Activated gamma-delta T cell treated with Interleukin-2 at 50 U/mL for 16 hours (primary cell): Measurements from ENCODE around the gene PPP1R9B.

Source experiments
- DNase-seq: peaks from one replicate; pipeline ENCODE4 v3.0.0-alpha.2; 2020

PPP1R9B gene

DNA sequence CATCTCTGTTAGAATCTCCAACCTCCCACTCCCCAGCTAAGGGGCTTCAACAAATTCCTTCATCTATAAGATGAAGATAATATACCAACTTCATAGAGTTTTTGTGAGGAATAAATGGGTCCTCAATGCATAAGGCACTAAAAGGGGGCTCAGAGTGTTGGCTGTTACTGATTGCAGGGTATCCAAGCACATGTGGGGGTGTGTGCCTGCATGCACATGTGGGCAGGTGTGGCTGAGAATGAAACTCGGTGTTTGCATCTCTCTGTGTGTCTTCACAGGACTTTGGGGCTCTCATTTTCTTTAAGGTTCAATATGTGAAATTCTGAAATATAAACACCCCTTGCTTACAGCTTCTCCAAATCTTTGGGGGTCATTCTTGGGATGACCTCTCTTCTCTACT, 4.1 kb upstream of the PPP1R9B start:
- no peak for DNase-seq

DNA sequence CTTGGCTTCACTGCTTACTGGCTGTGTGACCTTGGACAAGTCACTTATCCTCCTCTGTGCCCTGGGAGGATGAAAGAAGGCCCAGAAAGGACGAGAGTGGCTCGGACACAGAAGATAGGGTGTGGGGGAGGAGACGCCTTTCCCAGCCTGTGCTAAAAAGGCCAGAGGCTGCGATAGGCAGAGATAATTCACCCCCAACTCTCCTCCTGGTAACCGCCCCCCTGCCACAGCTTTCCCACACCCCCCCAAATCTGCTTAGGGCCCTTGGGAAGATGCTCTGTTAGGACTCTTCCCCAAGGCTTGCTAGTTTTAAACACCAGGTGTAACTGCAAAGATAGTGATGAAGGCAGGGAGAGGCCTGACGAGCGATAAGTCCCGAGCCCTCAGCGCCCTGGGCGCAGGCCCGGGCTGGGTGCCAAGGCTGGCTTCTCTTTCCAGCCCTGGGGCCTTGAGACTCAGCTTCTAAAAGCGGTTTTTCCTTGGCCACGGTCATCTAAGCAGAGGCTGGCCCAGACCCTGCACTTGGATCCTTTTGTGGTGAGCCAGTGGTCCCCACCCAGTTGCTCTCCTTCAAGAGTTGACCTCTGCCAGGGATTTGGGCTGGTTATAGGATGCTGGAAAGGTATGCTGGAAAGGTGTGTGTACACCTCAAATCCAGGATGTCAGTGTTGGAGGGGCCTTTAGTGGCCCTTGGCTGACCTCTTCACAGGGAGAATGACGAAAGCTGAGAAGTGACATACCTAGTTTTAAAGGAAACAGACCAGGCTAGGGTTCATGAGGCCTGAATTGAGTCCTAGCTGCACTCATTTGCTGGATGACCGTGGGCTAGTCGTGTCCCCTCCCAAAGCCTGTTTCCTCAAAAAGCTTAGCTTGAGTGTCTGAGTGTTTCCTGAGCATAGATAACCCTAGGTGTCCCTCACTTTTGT, 3.4 kb upstream of the PPP1R9B start:
- no peak for DNase-seq

- DNase-seq = no peak
These were observed 2.3 kb upstream of the PPP1R9B start for GRCh38 chr17:50152736-50153135.

- DNase-seq = peak; percentile 54
These were observed 1.6 kb upstream of the PPP1R9B start for GRCh38 chr17:50151937-50152547.

GRCh38 chr17:50151041-50151936, 812 bp upstream of the PPP1R9B start:
- DNase-seq = peak; percentile 84

DNA sequence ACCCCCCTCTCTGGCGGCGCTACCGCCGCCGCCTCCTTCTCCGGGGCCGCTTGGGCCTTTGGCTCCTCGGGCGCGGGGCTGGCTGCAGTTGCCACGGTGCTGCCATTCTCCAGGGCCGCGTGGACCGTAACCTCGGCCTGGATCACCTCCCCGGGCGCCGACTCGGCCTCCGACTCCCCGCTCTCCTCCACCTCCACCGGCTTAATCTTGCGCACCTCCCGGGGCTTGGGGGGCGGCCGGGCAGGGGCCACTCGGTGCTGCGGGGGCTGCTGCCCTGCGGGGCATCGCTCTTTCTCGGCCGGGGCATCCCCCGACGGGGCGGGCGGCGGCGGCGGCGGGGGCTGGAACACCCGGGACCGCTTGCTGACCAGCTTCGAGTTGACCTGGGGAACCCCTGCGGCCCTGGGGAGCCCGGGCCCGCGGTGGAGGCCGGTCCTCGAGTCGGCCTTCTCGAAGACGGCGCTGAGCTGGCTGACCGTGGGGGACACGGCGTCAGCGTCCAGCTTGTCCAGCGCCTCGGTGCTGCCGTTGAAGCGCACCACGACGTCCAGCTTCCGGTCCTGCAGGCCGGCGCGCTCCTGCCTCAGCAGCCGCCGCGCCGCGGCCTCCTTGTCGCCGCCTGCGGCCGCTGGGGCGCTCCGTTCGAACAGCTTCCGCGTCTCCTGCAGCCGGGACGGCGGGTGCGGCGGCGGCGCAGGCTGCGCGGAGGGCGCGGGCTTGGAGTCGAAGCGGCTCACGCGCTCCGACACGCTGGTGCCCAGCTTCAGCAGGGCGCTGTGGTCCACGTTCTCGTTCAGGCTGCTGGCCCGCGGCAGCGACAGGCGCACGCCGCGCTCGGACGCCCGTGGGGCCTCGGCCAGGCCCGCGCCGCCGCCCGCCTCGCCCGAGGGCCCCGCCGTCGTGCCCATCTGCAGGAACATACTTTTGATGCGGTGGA, 792 bp downstream of the PPP1R9B start:
- peak; percentile 48 for DNase-seq

DNA sequence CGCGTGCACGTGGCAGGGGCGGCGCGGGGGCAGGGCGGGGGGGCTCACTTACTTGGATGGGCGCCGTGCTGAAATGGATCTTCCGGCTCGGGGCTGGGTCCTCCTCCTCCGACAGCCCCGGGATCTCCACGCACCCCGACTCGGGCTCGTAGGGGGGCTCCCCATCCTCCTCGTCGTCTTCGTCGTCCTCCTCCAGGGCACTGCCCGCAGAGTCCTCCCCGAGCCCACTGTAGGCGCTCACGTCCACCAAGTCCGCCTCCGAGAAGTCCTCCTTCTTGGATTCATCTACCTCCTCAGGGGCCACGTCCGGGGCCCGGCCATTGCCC, 1.4 kb downstream of the PPP1R9B start:
- no peak for DNase-seq

DNA sequence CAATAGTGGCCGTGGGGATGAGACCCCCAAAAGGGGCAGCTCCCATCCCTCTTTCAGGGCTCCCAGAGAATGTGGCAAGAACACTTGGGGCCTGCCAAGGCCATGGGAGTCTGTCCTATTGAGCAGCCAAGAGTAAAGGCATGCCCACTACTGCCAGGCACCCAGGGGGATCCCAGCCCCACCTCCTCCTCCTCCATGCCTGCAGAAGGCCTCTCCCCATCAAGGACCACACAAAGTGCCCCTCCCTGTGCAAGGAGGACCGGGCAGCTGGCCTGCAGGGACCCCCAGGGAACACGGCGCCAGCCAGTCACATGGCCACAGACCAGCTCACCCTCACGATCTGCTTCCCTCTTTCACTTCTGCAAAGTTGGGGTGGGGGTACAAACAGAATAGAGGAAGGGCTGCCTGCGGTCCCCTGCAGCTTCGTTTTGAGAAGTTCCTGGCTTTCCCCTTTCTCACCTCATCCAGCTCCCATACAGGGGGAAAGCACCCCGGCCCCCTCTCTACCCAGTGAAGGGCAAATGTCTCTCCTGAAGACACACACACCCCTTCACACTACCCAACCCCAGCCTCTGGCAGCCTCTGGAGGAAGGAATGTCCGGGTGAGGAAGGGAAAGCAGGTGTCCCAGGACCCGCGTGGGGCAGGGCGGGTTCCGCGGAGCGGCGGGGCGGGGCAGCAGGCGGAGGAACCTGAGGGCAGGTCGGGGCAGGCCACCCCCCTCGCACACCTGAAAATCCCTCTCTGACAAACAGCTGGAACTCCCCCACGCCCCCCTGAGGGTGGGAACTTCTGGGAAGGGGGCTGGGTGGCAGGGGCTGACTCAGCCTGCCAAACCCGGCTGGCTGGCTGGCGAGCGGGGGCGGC, 2.0 kb downstream of the PPP1R9B start:
- peak; percentile 42 for DNase-seq

GRCh38 chr17:50147841-50148225, 2.6 kb downstream of the PPP1R9B start:
- DNase-seq = no peak

- DNase-seq = no peak
These were observed 3.4 kb downstream of the PPP1R9B start for GRCh38 chr17:50146927-50147665.

- no peak for DNase-seq
These were observed 4.1 kb downstream of the PPP1R9B start for GRCh38 chr17:50146230-50146926.

GRCh38 chr17:50145532-50146229, 4.8 kb downstream of the PPP1R9B start:
- DNase-seq = no peak

GRCh38 chr17:50144845-50145531, 5.5 kb downstream of the PPP1R9B start:
- no peak for DNase-seq

GRCh38 chr17:50144355-50144754, 6.1 kb downstream of the PPP1R9B start:
- no peak for DNase-seq

DNA sequence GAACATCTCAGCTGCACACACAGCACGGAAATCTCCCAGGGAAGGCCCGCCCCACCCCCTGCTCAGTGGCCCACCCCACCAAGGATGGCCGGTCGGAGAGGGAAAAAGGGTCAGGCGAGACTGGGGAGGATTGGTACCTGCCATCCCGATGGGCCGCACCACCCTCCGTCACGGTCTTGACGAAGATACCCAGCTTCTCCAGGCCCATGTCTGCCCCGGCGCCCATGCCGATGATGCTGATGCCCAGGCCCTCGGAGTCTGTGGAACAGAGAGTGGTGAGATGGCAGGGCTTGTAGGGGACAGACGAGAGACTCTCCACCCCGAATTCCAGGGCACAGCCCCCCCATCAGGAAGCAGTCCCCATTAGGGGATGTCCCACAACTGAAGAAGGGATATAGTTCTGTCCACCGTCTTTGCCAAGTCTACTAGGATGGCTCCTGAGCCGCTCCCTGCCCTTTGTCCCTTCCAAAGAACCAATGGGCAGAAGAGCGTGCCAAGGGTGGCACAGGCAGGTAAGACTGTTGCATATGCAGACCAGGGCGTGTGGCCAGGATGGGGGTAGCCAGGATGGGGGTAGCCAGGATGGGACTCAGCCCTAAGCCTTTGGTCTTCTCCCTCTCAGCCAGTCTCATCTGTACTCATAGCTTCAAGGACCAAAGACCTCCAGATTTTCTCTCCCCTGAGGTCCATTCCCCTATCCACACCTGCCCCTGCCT, 6.9 kb downstream of the PPP1R9B start:
- DNase-seq = no peak

GRCh38 chr17:50141745-50142110, 8.7 kb downstream of the PPP1R9B start:
- no peak for DNase-seq

- DNase-seq = no peak
These were observed 9.3 kb downstream of the PPP1R9B start for GRCh38 chr17:50141026-50141744.
